Panc1 (cell line): ENCODE measurements around the gene EFNA2.

ENCODE experiments used
- POLR2AphosphoS5 ChIP-seq: IDR thresholded peaks from 2 replicates; pipeline ENCODE4 v1.6.1; 2012; ENCODE audit warnings: mild to moderate bottlenecking, low read depth, low read length, moderate library complexity
- TCF7L2 ChIP-seq: IDR thresholded peaks from 2 replicates; pipeline ENCODE4 v1.6.1; 2011; ENCODE audit warnings: mild to moderate bottlenecking, low read depth, low read length, inconsistent platforms
- TF ChIP-seq, protein P1 (sequence below): fragments of 450-650 bp; IDR thresholded peaks from 2 replicates; pipeline ENCODE4 v1.5.1; 2017; ENCODE audit warnings: mild to moderate bottlenecking
- TF ChIP-seq, protein P2 (sequence below), 2 experiments: IDR thresholded peaks; 2 replicates each; pipeline ENCODE4 v1.6.1; 2011 to 2012; ENCODE audit warnings: low read depth in 2 of 2, control low read depth in 1 of 2, low read length in 1 of 2, mild to moderate bottlenecking in 1 of 2, moderate library complexity in 1 of 2; ENCODE audit not compliant: insufficient read depth in 1 of 2

DNA sequence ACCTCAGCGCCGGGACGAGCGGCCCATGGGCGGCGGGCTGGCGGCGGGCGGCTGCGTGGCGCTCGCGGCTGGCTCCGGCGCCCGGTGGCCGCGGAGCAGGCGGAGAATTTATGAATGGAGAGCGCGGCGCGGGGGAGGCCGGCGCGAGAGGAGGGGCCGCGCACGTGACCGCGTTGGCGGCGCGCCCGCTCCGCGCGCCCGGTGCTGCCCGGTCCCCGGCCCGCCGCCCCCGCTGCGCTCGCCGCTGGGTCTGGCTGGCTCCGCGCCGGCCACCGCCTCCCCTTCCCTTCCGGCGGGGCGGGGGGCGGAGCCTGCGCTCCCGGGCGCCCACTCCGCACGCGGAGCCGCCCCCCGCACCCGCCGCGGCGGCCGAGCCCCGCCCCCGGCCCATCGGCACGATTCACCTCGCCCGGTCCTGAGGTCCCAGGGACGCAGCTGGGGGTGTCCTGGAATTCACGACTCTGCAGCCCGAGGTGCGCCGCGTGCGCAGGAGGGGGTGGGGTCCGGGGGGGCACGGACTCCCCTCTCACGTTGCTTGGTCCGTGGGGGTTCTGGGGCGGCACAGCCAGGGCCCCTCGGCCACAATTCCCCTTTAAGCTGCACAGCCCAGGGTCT is 47.8 kb upstream of the EFNA2 start, which contains the start of gene CBARP:
- TF ChIP-seq POLR2AphosphoS5 (no peak), TCF7L2 (no peak)
- TF ChIP-seq, protein P1, sequence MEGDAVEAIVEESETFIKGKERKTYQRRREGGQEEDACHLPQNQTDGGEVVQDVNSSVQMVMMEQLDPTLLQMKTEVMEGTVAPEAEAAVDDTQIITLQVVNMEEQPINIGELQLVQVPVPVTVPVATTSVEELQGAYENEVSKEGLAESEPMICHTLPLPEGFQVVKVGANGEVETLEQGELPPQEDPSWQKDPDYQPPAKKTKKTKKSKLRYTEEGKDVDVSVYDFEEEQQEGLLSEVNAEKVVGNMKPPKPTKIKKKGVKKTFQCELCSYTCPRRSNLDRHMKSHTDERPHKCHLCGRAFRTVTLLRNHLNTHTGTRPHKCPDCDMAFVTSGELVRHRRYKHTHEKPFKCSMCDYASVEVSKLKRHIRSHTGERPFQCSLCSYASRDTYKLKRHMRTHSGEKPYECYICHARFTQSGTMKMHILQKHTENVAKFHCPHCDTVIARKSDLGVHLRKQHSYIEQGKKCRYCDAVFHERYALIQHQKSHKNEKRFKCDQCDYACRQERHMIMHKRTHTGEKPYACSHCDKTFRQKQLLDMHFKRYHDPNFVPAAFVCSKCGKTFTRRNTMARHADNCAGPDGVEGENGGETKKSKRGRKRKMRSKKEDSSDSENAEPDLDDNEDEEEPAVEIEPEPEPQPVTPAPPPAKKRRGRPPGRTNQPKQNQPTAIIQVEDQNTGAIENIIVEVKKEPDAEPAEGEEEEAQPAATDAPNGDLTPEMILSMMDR = no peak
- TF ChIP-seq, protein P2, sequence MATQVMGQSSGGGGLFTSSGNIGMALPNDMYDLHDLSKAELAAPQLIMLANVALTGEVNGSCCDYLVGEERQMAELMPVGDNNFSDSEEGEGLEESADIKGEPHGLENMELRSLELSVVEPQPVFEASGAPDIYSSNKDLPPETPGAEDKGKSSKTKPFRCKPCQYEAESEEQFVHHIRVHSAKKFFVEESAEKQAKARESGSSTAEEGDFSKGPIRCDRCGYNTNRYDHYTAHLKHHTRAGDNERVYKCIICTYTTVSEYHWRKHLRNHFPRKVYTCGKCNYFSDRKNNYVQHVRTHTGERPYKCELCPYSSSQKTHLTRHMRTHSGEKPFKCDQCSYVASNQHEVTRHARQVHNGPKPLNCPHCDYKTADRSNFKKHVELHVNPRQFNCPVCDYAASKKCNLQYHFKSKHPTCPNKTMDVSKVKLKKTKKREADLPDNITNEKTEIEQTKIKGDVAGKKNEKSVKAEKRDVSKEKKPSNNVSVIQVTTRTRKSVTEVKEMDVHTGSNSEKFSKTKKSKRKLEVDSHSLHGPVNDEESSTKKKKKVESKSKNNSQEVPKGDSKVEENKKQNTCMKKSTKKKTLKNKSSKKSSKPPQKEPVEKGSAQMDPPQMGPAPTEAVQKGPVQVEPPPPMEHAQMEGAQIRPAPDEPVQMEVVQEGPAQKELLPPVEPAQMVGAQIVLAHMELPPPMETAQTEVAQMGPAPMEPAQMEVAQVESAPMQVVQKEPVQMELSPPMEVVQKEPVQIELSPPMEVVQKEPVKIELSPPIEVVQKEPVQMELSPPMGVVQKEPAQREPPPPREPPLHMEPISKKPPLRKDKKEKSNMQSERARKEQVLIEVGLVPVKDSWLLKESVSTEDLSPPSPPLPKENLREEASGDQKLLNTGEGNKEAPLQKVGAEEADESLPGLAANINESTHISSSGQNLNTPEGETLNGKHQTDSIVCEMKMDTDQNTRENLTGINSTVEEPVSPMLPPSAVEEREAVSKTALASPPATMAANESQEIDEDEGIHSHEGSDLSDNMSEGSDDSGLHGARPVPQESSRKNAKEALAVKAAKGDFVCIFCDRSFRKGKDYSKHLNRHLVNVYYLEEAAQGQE (IDR thresholded peaks at IDR 0.05; ENCODE audit: insufficient read depth in 1 of 2, low read depth in 2 of 2, low read length in 1 of 2) = no peak
